Glutamatergic neuron (in vitro differentiated cells): ENCODE measurements around the gene SIPA1L3. TPM values are rescaled to one million over a fixed set of nuclear protein-coding genes. Genes with fewer than 3 reads are reported as not detected.

Experiments used
- DNase-seq: peaks from one replicate; pipeline ENCODE4 v3.0.0; 2022
- H3K27ac Mint-ChIP-seq: one replicate; pipeline ENCODE4 v1.8.0; 2020; ENCODE audit warnings: mild to moderate bottlenecking, mixed read lengths, inconsistent platforms; ENCODE audit not compliant: unreplicated experiment
- H3K27me3 Mint-ChIP-seq: one replicate; pipeline ENCODE4 v1.8.0; 2020; ENCODE audit warnings: mild to moderate bottlenecking, moderate library complexity, mixed read lengths, inconsistent platforms; ENCODE audit not compliant: unreplicated experiment
- H3K36me3 Mint-ChIP-seq: one replicate; pipeline ENCODE4 v1.8.0; 2020; ENCODE audit warnings: mild to moderate bottlenecking, mixed read lengths, inconsistent platforms; ENCODE audit not compliant: unreplicated experiment
- H3K4me1 Mint-ChIP-seq: one replicate; pipeline ENCODE4 v1.8.0; 2020; ENCODE audit warnings: mild to moderate bottlenecking, low read depth, mixed read lengths, inconsistent platforms; ENCODE audit not compliant: unreplicated experiment
- H3K4me3 Mint-ChIP-seq: one replicate; pipeline ENCODE4 v1.8.0; 2020; ENCODE audit warnings: mild to moderate bottlenecking, mixed read lengths, inconsistent platforms; ENCODE audit not compliant: unreplicated experiment
- H3K9me3 Mint-ChIP-seq: one replicate; pipeline ENCODE4 v1.8.0; 2020; ENCODE audit warnings: mild to moderate bottlenecking, moderate library complexity, mixed read lengths, inconsistent platforms; ENCODE audit not compliant: unreplicated experiment
- total RNA-seq: library from RNA; stranded (reverse); fragmentation: NEBNext Ultra II Directional; extraction: Animal tissue kit (Norgen Biotek cat#: 25700); gene quantifications from one replicate; pipeline ENCODE4 v1.2.1, GENCODE V29; 2021; ENCODE audit not compliant: unreplicated experiment
- TF ChIP-seq, protein P1 (sequence below): fragments of 200-600 bp; sonication (generic); IDR thresholded peaks from one replicate; pipeline ENCODE4 v1.5.0; 2021; ENCODE audit not compliant: partially characterized antibody, unreplicated experiment

Gene SIPA1L3
- total RNA-seq, 1 donor from 2014 or later = 97.7 TPM

DNA sequence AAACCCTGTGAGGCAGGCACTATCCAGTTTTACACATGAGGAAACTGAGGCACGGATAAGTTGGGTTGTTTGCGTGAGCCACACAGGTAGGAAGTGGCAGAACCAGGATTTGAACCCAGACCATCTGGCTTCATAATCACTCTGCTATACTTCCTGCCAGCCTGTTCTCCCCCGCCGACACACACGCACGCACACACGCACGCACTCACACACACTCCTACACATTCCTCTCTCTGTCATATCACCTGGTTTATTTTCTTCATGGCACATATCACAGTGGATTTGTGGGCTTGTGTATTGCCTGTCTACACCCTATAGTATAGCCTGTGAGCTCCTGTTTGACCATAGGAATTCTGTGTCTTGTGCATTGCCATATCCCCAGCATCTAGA lies 140.0 kb downstream of the SIPA1L3 start:
- H3K36me3 Mint-ChIP-seq = peaks cover 5% of the 10 kb centered on the region
- no peak overlapping the region for H3K4me3 Mint-ChIP-seq
- H3K4me1 Mint-ChIP-seq = peaks cover 33% of the 10 kb centered on the region
- H3K27me3 Mint-ChIP-seq = peaks cover 9% of the 10 kb centered on the region
- H3K9me3 Mint-ChIP-seq = peaks cover 7% of the 10 kb centered on the region
- TF ChIP-seq, protein P1, sequence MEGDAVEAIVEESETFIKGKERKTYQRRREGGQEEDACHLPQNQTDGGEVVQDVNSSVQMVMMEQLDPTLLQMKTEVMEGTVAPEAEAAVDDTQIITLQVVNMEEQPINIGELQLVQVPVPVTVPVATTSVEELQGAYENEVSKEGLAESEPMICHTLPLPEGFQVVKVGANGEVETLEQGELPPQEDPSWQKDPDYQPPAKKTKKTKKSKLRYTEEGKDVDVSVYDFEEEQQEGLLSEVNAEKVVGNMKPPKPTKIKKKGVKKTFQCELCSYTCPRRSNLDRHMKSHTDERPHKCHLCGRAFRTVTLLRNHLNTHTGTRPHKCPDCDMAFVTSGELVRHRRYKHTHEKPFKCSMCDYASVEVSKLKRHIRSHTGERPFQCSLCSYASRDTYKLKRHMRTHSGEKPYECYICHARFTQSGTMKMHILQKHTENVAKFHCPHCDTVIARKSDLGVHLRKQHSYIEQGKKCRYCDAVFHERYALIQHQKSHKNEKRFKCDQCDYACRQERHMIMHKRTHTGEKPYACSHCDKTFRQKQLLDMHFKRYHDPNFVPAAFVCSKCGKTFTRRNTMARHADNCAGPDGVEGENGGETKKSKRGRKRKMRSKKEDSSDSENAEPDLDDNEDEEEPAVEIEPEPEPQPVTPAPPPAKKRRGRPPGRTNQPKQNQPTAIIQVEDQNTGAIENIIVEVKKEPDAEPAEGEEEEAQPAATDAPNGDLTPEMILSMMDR = no peak
- no peak overlapping the region for H3K27ac Mint-ChIP-seq
- no peak for DNase-seq

- Mint-ChIP-seq H3K27ac (peak overlapping the region; percentile 54), H3K9me3 (peaks cover 7% of the 10 kb centered on the region), H3K4me3 (no peak overlapping the region), H3K27me3 (peaks cover 8% of the 10 kb centered on the region), H3K36me3 (peaks cover 1% of the 10 kb centered on the region), H3K4me1 (peaks cover 33% of the 10 kb centered on the region)
- DNase-seq = no peak
- TF ChIP-seq, protein P1 = no peak
Measured at GRCh38 chr19:38047641-38048040, 140.6 kb downstream of the SIPA1L3 start.

- Mint-ChIP-seq H3K4me1 (peaks cover 25% of the 10 kb centered on the region), H3K4me3 (no peak overlapping the region), H3K27me3 (peaks cover 5% of the 10 kb centered on the region), H3K27ac (peak overlapping the region; percentile 64), H3K36me3 (no peaks in the 10 kb centered on the region), H3K9me3 (peaks cover 7% of the 10 kb centered on the region)
- DNase-seq = no peak
- TF ChIP-seq, protein P1 = no peak
Measured at GRCh38 chr19:38049105-38049649, 142.2 kb downstream of the SIPA1L3 start.

DNA sequence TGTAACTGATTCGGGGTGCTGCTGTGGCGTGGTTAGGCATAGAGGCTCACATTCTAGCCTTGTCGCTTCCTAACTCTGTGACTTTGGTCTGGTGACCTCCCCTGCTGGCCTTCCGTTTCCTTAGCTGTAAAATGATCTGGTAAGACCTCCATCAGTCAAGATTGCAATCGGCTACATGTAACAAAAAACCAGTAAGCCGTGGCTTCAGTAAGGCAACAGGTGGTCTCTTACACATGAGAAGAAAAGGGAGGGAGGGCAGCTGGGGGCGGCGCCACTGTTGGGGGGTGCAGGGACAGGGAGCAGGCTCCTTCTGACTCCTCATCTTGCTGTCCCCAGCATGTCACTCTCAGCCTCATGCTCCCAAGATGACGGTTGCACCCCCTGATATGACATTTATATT lies 148.0 kb downstream of the SIPA1L3 start:
- no peak for DNase-seq
- Mint-ChIP-seq H3K4me3 (no peak overlapping the region), H3K4me1 (peaks cover 29% of the 10 kb centered on the region), H3K9me3 (peaks cover 18% of the 10 kb centered on the region), H3K27ac (no peak overlapping the region), H3K27me3 (peaks cover 11% of the 10 kb centered on the region), H3K36me3 (no peaks in the 10 kb centered on the region)
- TF ChIP-seq, protein P1 = no peak

GRCh38 chr19:38055655-38056521 lies 148.9 kb downstream of the SIPA1L3 start:
- Mint-ChIP-seq H3K4me1 (peaks cover 33% of the 10 kb centered on the region), H3K9me3 (peaks cover 19% of the 10 kb centered on the region), H3K27ac (peak overlapping the region; percentile 21), H3K27me3 (peaks cover 11% of the 10 kb centered on the region), H3K4me3 (no peak overlapping the region), H3K36me3 (no peaks in the 10 kb centered on the region)
- TF ChIP-seq, protein P1 = no peak
- no peak for DNase-seq
